C4-2B (cell line): ENCODE results near the gene SRPX2.

Experiments used
- ZFX ChIP-seq: fragments of 450-650 bp; IDR thresholded peaks from 2 replicates; pipeline ENCODE4 v1.6.1; 2017
- TF ChIP-seq, protein P1 (sequence below): fragments of 450-650 bp; conservative IDR thresholded peaks from 2 replicates; pipeline ENCODE4 v1.5.1; 2017; ENCODE audit warnings: mild to moderate bottlenecking

DNA sequence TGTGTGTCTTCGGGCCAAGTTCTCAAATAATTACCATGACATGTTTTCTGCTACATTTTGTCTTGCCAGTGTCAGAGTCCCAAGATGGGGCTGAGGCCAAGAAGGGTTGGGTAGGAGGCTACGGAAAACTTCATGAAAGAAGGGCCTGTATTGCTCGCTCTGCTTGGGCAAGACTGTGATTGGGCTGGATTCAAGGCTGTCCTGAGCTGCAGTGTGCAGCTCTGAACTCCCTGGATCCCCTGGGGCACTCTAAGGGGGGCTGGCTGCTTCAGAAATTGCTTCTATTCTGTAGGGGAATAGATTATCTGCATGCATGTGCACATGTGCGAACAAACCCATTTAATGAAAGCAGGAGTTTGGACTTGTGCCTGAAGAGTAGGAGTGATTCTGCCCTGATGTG is 21.0 kb upstream of the SRPX2 start:
- TF ChIP-seq, protein P1, sequence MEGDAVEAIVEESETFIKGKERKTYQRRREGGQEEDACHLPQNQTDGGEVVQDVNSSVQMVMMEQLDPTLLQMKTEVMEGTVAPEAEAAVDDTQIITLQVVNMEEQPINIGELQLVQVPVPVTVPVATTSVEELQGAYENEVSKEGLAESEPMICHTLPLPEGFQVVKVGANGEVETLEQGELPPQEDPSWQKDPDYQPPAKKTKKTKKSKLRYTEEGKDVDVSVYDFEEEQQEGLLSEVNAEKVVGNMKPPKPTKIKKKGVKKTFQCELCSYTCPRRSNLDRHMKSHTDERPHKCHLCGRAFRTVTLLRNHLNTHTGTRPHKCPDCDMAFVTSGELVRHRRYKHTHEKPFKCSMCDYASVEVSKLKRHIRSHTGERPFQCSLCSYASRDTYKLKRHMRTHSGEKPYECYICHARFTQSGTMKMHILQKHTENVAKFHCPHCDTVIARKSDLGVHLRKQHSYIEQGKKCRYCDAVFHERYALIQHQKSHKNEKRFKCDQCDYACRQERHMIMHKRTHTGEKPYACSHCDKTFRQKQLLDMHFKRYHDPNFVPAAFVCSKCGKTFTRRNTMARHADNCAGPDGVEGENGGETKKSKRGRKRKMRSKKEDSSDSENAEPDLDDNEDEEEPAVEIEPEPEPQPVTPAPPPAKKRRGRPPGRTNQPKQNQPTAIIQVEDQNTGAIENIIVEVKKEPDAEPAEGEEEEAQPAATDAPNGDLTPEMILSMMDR = no peak
- no peak for TF ChIP-seq ZFX
